Measurements from ENCODE around the gene CTH.
A peak's percentile ranks its signal among the peaks of the same experiment; 100 is the strongest.

Gene CTH

DNA sequence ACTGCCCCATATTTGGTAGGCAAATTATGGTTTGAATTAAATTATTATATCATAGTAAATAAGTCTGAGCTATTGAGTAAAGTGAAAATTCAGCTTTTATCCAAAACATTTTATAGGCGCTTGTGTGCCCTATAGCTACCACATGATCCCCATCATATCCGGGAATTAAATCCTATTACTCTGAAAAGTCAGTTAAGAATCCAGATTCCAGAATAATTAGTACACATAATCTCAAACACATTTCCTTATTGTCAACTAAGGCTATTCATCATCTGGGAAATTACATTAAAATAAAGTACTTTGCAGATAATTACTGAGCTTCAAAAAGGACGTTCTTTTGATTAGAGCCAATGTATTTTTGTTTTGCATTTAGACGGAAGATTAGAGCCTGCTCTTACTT is 72.3 kb downstream of the CTH start:
- TF ChIP-seq, protein P1, sequence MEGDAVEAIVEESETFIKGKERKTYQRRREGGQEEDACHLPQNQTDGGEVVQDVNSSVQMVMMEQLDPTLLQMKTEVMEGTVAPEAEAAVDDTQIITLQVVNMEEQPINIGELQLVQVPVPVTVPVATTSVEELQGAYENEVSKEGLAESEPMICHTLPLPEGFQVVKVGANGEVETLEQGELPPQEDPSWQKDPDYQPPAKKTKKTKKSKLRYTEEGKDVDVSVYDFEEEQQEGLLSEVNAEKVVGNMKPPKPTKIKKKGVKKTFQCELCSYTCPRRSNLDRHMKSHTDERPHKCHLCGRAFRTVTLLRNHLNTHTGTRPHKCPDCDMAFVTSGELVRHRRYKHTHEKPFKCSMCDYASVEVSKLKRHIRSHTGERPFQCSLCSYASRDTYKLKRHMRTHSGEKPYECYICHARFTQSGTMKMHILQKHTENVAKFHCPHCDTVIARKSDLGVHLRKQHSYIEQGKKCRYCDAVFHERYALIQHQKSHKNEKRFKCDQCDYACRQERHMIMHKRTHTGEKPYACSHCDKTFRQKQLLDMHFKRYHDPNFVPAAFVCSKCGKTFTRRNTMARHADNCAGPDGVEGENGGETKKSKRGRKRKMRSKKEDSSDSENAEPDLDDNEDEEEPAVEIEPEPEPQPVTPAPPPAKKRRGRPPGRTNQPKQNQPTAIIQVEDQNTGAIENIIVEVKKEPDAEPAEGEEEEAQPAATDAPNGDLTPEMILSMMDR (IDR thresholded peaks at IDR 0.05; ENCODE audit: extremely low read depth, insufficient read depth, missing control alignments) = no peak
- in situ Hi-C loops (cut with MboI; ENCODE audit: low pct_unique_long_range_greater_than_20kb, low sequenced_read_pairs, unreplicated experiment) = no loop called here
- no peak for DNase-seq (ENCODE audit: low spot score)

GRCh38 chr1:70485624-70486023 is 74.6 kb downstream of the CTH start:
- in situ Hi-C loops (cut with MboI; ENCODE audit: low pct_unique_long_range_greater_than_20kb, low sequenced_read_pairs, unreplicated experiment) = no loop called here
- no peak for DNase-seq (ENCODE audit: low spot score)
- TF ChIP-seq, protein P1 (IDR thresholded peaks at IDR 0.05; ENCODE audit: extremely low read depth, insufficient read depth, missing control alignments) = no peak

GRCh38 chr1:70486676-70487458 is 75.8 kb downstream of the CTH start:
- TF ChIP-seq, protein P1 (IDR thresholded peaks at IDR 0.05; ENCODE audit: extremely low read depth, insufficient read depth, missing control alignments) = no peak
- no peak for DNase-seq (ENCODE audit: low spot score)
- in situ Hi-C loops (cut with MboI; ENCODE audit: low pct_unique_long_range_greater_than_20kb, low sequenced_read_pairs, unreplicated experiment) = no loop called here

DNA sequence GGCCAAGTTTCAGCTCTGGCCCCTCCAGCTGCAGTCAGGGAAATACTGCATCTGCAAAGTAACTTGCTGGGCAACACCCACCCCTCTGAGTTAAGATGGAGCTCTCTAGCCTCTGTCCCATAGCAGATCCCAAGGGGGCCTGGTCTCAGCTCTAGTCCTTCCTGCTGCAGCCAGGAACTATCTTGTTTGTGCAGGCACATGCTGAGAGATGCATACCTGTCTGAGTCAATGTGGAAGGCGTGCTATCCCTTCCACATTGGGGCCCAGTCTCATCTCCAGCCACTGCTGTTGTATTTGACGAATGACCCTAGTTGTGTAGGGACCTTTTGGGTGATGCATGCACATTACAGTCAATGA is 76.4 kb downstream of the CTH start:
- DNase-seq (ENCODE audit: low spot score) = no peak
- TF ChIP-seq, protein P1 (IDR thresholded peaks at IDR 0.05; ENCODE audit: extremely low read depth, insufficient read depth, missing control alignments) = no peak
- in situ Hi-C loops (cut with MboI; ENCODE audit: low pct_unique_long_range_greater_than_20kb, low sequenced_read_pairs, unreplicated experiment) = no loop called here

- TF ChIP-seq, protein P1 (IDR thresholded peaks at IDR 0.05; ENCODE audit: extremely low read depth, insufficient read depth, missing control alignments) = peak; percentile 89
- in situ Hi-C loops (cut with MboI; ENCODE audit: low pct_unique_long_range_greater_than_20kb, low sequenced_read_pairs, unreplicated experiment) = no loop called here
- DNase-seq (ENCODE audit: low spot score) = peak; percentile 38
These were observed 77.0 kb downstream of the CTH start for GRCh38 chr1:70487910-70488665.
